BJ (cell line): ENCODE data around the gene CYB561D1. TPM values are rescaled to one million over a fixed set of nuclear protein-coding genes. Genes with fewer than 3 reads are reported as not detected.
A peak's percentile ranks its signal among the peaks of the same experiment; 100 is the strongest.

ENCODE experiments used
- CTCF ChIA-PET: fragments of 350-600 bp; formaldehyde crosslinking; extraction: SDS; loops from one replicate; lab custom pipeline; 2021; ENCODE audit warnings: antibody characterized with exemption, inconsistent platforms; lab: Yijun Ruan, JAX
- POLR2A ChIA-PET: fragments of 300-600 bp; sonication (Branson Sonifier 250); formaldehyde crosslinking; extraction: SDS; loops from one replicate; lab custom pipeline; 2021; ENCODE audit warnings: antibody characterized with exemption; lab: Charles Lee
- DNase-seq: peaks from one replicate; pipeline ENCODE4 v3.0.0-alpha.2; 2011; ENCODE audit warnings: low read depth
- H3K27me3 ChIP-seq: 2 replicates; pipeline ENCODE4 v1.6.0; 2011; ENCODE audit warnings: low read length; ENCODE audit not compliant: control insufficient read depth, insufficient read depth
- H3K36me3 ChIP-seq: 2 replicates; pipeline ENCODE4 v1.5.1; 2011; ENCODE audit warnings: low read length; ENCODE audit not compliant: control insufficient read depth, insufficient read depth
- H3K4me3 ChIP-seq: 2 replicates; pipeline ENCODE4 v1.5.1; 2011; ENCODE audit warnings: low read depth, mild to moderate bottlenecking, control low read depth, low read length
- polyA plus RNA-seq: library from polyadenylated mRNA; depleted of rRNA; stranded (reverse); fragments of >200 nt; gene quantifications from 2 replicates; pipeline ENCODE4 v1.2.3, GENCODE V29; 2011
- TF ChIP-seq, protein P1 (sequence below): IDR thresholded peaks from 2 replicates; pipeline ENCODE4 v1.5.1; 2011; ENCODE audit warnings: low read depth, mild to moderate bottlenecking, control low read depth, inconsistent platforms, low read length, moderate library complexity; ENCODE audit not compliant: insufficient read depth

Gene CYB561D1
- polyA plus RNA-seq, 1 experiment: 10.8 TPM

DNA sequence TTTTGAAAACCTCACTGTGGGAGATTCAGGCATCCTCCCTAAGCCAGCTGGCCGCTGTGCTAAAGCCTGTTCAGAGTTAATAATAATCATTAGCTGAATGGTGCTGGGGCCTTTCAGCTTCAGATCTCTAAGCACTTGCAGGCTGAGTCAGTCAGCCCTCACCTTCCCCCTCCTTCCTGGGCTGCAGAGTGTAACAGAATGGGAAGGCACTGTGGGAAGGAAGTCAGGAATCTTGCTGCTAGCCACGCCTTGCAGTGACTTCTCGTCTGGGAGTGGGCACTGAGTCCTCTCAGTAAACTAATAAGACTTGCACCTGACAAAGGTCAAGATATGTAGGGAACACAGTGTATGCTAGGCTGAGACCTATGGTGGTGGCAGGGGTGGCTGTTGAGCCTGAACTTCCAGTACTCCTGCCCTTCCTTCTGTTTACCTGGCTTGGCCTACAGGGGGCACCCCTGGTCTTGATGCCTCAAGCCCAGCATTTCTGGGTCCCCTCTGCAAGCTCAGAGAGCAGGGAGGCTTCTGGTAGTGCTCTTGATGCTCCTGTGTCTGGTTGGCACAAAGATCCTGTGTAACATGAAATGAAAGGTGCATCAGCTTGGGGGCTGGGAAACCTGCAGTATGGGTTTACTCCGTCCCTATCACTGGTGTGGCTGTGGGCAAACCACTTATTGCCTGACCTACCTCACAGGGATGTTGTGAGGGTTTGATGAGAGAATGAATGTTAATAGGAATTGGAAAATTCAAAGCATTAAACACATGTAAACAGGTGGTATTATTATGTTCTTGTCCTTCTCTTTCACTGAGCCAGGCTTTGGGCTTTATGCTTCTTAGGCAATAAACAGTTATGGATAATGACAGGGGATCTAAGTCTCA lies 6.0 kb downstream of the CYB561D1 start:
- peak; percentile 49 for DNase-seq
- TF ChIP-seq, protein P1, sequence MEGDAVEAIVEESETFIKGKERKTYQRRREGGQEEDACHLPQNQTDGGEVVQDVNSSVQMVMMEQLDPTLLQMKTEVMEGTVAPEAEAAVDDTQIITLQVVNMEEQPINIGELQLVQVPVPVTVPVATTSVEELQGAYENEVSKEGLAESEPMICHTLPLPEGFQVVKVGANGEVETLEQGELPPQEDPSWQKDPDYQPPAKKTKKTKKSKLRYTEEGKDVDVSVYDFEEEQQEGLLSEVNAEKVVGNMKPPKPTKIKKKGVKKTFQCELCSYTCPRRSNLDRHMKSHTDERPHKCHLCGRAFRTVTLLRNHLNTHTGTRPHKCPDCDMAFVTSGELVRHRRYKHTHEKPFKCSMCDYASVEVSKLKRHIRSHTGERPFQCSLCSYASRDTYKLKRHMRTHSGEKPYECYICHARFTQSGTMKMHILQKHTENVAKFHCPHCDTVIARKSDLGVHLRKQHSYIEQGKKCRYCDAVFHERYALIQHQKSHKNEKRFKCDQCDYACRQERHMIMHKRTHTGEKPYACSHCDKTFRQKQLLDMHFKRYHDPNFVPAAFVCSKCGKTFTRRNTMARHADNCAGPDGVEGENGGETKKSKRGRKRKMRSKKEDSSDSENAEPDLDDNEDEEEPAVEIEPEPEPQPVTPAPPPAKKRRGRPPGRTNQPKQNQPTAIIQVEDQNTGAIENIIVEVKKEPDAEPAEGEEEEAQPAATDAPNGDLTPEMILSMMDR: peak; percentile 62

DNA sequence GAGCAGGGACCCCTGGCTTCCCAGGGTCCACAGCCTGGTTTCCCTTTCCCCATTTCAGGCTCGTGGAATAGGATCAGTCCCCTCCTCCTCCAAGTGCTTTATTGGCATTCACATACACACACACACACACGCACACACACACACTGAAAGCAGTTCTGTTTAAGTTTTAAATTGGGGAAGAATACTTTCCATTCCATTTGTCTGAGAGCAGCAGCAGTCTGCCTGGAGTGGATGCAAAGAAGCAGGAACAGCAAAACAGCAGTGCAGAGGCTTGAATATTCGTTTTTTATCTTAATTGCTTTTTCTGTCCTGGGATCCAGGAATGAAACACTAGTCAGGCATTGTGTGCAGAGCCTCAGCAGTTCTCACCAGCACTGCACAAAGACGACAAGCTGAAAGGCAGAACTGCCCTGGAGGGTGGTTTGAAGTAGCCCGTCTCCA lies 7.1 kb downstream of the CYB561D1 start:
- POLR2A ChIA-PET: no interaction called here
- CTCF ChIA-PET: interaction anchor here (0.8 to 32.2 kb wide), 6 partner anchors 10 to 143 kb away, joined by 3 to 1371 read pairs (median 22); partner anchors contain the start of genes GPR61 and PSMA5
- DNase-seq: peak; percentile 68

More for the DNA sequence above, 6.0 kb downstream of the CYB561D1 start:
- ChIA-PET CTCF (interaction anchor here (0.9 to 32.2 kb wide), 15 partner anchors 9 to 274 kb away, joined by 3 to 1371 read pairs (median 7); partner anchors contain the start of genes AMIGO1, GNAI3, GPR61 and PSMA5), POLR2A (interaction anchor here (0.7 kb wide), 1 partner anchor 33 kb away, joined by 3 read pairs; no protein-coding TSS in a partner anchor)
- H3K27me3 ChIP-seq: no peaks in the 10 kb centered on the region
- H3K4me3 ChIP-seq: no peak overlapping the region
- peaks cover 12% of the 10 kb centered on the region for H3K36me3 ChIP-seq

DNA sequence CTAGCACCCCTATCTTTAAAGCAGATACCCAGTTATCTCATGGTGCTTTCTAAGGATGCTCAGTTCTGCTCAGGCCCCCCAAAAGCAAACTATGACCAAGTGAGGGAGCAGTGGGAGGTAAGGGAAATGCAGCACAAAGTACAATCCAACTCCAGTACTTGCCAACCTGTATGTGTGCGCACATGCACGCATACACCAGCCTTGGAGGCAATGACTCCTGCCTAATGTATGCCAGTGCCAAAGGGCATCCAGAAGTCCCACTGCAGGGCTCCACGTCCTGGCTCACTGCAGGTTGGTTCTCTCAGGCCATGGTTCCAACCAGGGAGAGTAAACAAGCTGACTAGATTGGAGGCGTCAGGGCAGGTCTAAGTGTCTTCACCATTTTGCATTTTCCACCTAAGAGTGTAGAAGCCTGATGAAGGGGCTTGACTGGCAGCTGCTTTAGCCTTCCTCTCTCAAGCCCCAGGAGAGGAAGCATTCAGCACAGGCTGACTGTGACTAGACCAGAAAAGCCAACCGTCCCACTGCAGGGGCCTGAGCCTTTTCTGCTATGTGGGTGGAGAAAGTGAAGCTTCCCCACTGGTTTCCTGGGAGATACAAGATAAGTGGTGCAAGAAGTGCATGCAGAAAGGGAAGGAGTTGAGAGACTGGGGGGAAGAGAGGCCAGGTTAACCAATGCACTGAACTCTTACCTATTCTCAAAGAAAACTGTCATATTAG lies 7.9 kb downstream of the CYB561D1 start:
- Histone ChIP-seq H3K36me3 (peaks cover 4% of the 10 kb centered on the region; the same call in 1 of the 2 replicates), H3K4me3 (no peak overlapping the region), H3K27me3 (no peaks in the 10 kb centered on the region)
- DNase-seq: no peak
- CTCF ChIA-PET: interaction anchor here (0.9 to 32.2 kb wide), 6 partner anchors 7 to 138 kb away, joined by 3 to 1371 read pairs (median 23); partner anchors contain the start of genes CYB561D1 and GPR61
- POLR2A ChIA-PET: interaction anchor here (0.5 kb wide), 1 partner anchor 226 kb away, joined by 4 read pairs; no protein-coding TSS in a partner anchor
- TF ChIP-seq, protein P1: no peak

More for the DNA sequence above, 7.1 kb downstream of the CYB561D1 start:
- Histone ChIP-seq H3K27me3 (no peaks in the 10 kb centered on the region), H3K36me3 (peaks cover 9% of the 10 kb centered on the region), H3K4me3 (no peak overlapping the region)
- TF ChIP-seq, protein P1: no peak

DNA sequence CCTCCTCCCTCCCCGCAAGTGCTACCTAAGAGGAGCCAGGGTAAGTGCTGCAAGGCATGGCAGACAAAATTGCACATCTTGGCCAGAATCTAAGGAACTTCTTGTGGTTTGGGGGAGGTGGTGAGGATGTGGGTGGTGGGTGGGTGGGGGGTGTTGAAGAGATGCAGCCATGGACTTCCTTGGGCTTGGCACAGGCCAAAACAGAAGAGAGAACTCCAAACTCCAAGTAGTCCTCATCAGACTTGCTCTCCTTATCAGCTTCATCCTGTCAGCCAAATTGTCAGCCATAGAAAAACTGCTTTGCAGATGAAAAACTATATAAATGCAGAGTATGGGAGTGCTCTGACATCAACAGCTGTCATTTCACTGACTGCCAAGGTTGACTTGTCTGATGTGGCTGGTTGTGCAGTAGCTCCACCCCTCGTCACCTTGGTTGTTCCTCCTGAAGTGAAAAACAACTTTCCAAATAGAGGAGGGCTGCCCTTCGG lies 8.5 kb downstream of the CYB561D1 start:
- no peaks in the 10 kb centered on the region for H3K27me3 ChIP-seq
- TF ChIP-seq, protein P1: no peak
- ChIA-PET POLR2A (interaction anchor here (0.5 kb wide), 1 partner anchor 226 kb away, joined by 4 read pairs; no protein-coding TSS in a partner anchor), CTCF (interaction anchor here (0.9 to 32.2 kb wide), 6 partner anchors 8 to 138 kb away, joined by 3 to 1371 read pairs (median 23); partner anchors contain the start of genes CYB561D1 and GPR61)
- no peak overlapping the region for H3K4me3 ChIP-seq
- H3K36me3 ChIP-seq: no peaks in the 10 kb centered on the region; the same call in 1 of the 2 replicates
- DNase-seq: no peak
